ENCODE measurements around the gene ATF5. TPM values are rescaled to one million over a fixed set of nuclear protein-coding genes. Genes with fewer than 3 reads are reported as not detected.

Gene ATF5
- total RNA-seq, 4 donors from 2014 or later, result 5.0 to 10.0 (median 6.8) TPM

DNA sequence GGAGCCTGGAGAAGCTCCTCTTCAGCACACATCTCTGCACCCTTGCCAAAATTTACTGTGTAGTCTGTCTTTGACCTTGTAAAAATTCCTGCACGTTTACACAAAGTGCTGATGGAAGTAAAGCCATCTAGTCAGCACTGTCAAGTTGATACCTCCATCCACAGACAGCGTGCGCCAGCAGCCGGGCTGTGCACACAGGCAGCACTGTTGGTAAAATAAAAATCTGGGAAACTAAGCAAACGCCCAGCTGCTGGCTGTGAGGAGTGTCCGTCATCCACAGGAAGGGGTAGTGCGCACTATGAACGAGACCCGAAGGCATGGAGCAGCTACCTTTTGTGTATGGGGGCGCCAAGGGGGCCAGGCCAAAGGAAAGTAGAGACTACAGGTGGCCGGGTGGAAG, 49.3 kb downstream of the ATF5 start:
- 88 to 89% methylated on average over 11 of the region's 11 CpGs for WGBS, 2 donors
- intact Hi-C loops (cut with DNase I; ENCODE audit: low total_unique reads), result no loop called here
- no peak overlapping the region for H3K4me3 ChIP-seq (ENCODE audit: low read depth, poor library complexity, severe bottlenecking)
- DNase-seq (ENCODE audit: low spot score in 2 of 2), result no peak
- TF ChIP-seq, protein P1, sequence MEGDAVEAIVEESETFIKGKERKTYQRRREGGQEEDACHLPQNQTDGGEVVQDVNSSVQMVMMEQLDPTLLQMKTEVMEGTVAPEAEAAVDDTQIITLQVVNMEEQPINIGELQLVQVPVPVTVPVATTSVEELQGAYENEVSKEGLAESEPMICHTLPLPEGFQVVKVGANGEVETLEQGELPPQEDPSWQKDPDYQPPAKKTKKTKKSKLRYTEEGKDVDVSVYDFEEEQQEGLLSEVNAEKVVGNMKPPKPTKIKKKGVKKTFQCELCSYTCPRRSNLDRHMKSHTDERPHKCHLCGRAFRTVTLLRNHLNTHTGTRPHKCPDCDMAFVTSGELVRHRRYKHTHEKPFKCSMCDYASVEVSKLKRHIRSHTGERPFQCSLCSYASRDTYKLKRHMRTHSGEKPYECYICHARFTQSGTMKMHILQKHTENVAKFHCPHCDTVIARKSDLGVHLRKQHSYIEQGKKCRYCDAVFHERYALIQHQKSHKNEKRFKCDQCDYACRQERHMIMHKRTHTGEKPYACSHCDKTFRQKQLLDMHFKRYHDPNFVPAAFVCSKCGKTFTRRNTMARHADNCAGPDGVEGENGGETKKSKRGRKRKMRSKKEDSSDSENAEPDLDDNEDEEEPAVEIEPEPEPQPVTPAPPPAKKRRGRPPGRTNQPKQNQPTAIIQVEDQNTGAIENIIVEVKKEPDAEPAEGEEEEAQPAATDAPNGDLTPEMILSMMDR (IDR thresholded peaks at IDR 0.05), result no peak
- TF ChIP-seq POLR2A (IDR thresholded peaks at IDR 0.05), result no peak

DNA sequence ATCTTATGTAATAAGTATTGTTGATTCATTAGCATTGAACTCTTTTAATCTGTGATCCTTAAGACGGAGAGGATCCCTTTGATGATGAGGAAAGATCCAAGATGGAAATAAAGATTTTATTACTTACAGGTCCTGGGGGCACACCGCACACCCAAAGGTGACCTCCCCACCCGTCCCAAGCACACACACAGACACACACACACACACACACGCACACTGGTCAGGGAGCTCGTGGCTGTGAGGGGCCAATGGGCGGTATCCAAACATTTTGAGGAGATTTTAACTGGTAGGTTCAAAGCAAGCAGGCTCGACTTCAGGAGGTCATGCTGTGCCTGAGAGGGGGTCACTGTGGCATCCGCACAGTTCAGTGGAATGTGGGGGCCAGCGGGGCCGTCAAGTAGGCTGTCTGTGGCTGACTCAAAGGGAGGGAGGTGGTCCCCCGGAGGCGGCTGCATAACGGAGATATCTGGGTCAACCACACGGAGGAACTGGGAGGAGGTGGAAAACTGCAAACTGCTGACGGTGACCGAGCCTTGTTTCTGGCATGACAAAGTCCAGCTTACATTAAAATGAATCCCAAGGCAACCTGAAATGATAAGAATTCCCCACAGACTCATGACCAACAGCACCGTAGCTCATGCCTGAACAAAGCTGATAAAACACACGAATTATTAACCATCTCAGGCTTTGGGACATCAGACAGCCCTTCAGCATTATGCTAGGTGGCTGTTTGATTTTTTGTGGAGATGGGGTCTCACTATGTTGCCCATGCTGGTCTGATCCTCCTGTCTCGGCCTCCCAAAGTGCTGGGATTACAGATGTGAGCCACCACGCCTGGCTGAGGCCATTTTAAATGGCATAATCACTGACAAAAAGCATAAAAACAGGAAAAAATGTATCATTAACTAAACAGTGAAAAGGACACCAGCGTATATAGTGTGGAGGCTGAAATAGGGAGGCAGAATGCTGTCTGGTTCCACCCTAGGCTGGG, 52.9 kb downstream of the ATF5 start:
- WGBS, 2 donors, result 86 to 89% methylated on average over 21 of the region's 21 CpGs
- intact Hi-C loops (cut with DNase I; ENCODE audit: low total_unique reads), result loop anchor here (5.0 kb wide), 1 partner anchor 40 kb away; no protein-coding TSS in a partner anchor
- H3K4me3 ChIP-seq (ENCODE audit: low read depth, poor library complexity, severe bottlenecking), result no peak overlapping the region
- DNase-seq (ENCODE audit: low spot score in 2 of 2), result no peak
- TF ChIP-seq POLR2A (IDR thresholded peaks at IDR 0.05), result no peak
- TF ChIP-seq, protein P1 (IDR thresholded peaks at IDR 0.05), result no peak

Small RNA genes within 50 kb of the gene (microRNA-seq; reads per million reads assigned to microRNA genes)
- 0 to 0.68 reads per million in 2 donors for gene MIR4750 (ENCODE audit: borderline number of aligned reads in 1 of 2, borderline replicate concordance in 2 of 2)

Other genes with a start within 250 kb of the ATF5 start
- gene ADM5, start 239.6 kb upstream of the ATF5 start, total RNA-seq, result 1 to 10 TPM in 3 of 4 donors, under 1 TPM in 1; 0.49 to 3.7 (median 3.5) TPM
- gene CPT1C, start 238.1 kb upstream of the ATF5 start, total RNA-seq, result 1 to 10 TPM in 3 of 4 donors, under 1 TPM in 1; 0.97 to 3.3 (median 1.8) TPM
- gene TSKS, start 165.9 kb upstream of the ATF5 start, total RNA-seq, result 1 to 10 TPM in 1 of 4 donors, under 1 TPM in 1, not detected in 2; 0.49 to 4.0 TPM
- gene AP2A1, start 162.2 kb upstream of the ATF5 start, total RNA-seq, result 100 to 1,000 TPM; 112 to 123 (median 116) TPM
- gene FUZ, start 115.9 kb upstream of the ATF5 start, total RNA-seq, result 10 to 100 TPM in 3 of 4 donors, 1 to 10 TPM in 1; 9.1 to 21.5 (median 15.6) TPM
- gene MED25, start 110.9 kb upstream of the ATF5 start, total RNA-seq, result 10 to 100 TPM; 28.9 to 43.7 (median 30.8) TPM
- gene PTOV1, start 78.0 kb upstream of the ATF5 start, total RNA-seq, result 100 to 1,000 TPM in 2 of 4 donors, 10 to 100 TPM in 2; 62.4 to 122 (median 92.5) TPM
- gene PNKP, start 61.6 kb upstream of the ATF5 start, total RNA-seq, result 10 to 100 TPM; 29.3 to 49.7 (median 35.1) TPM
- gene AKT1S1, start 51.9 kb upstream of the ATF5 start, total RNA-seq, result 10 to 100 TPM; 15.3 to 28.9 (median 23.8) TPM
- gene TBC1D17, start 51.5 kb upstream of the ATF5 start, total RNA-seq, result 10 to 100 TPM; 56.4 to 93.4 (median 59.8) TPM
- gene IL4I1, start 32.3 kb upstream of the ATF5 start, total RNA-seq, result under 1 TPM in 1 of 4 donors, not detected in 3; 0.42 TPM
- 10 to 100 TPM; 36.4 to 45.5 (median 41.1) TPM for gene NUP62, start 299 bp downstream of the ATF5 start, total RNA-seq
- under 1 TPM in 2 of 4 donors, not detected in 2; 0.13 to 0.63 TPM for gene SIGLEC11, start 32.0 kb downstream of the ATF5 start, total RNA-seq
- 10 to 100 TPM; 16.6 to 56.4 (median 29.7) TPM for gene VRK3, start 96.2 kb downstream of the ATF5 start, total RNA-seq
- gene ZNF473, start 96.8 kb downstream of the ATF5 start, total RNA-seq, result 10 to 100 TPM in 3 of 4 donors, 1 to 10 TPM in 1; 6.7 to 16.7 (median 10.5) TPM
- not detected for gene IZUMO2, start 234.1 kb downstream of the ATF5 start, total RNA-seq